ENCODE results near the gene TCAP. TPM values are rescaled to one million over a fixed set of nuclear protein-coding genes. Genes with fewer than 3 reads are reported as not detected.

The TCAP gene
- total RNA-seq, 1 donor: 0.36 TPM

GRCh38 chr17:39676198-39676819 lies 11.2 kb downstream of the TCAP start:
- no peak overlapping the region for H3K4me3 ChIP-seq (ENCODE audit: insufficient read depth, low read length)
- H3K4me2 ChIP-seq (ENCODE audit: insufficient read depth, low read length): no peak overlapping the region
- no peak overlapping the region for H2AFZ ChIP-seq (ENCODE audit: low read length)
- no peak overlapping the region for H3K27ac ChIP-seq (ENCODE audit: low read depth, low read length)
- no peaks in the 10 kb centered on the region for H3K4me1 ChIP-seq (ENCODE audit: insufficient read depth, low read length)
- DNase-seq (ENCODE audit: insufficient read length, low spot score, missing footprints): peak; percentile 81
- no peaks in the 10 kb centered on the region for H3K79me2 ChIP-seq (ENCODE audit: insufficient read depth, low read length)
- H4K20me1 ChIP-seq (ENCODE audit: insufficient read depth, low read length): peaks cover 8% of the 10 kb centered on the region
- TF ChIP-seq CTCF (IDR thresholded peaks at IDR 0.05; ENCODE audit: extremely low read depth, low read depth, low read length): no peak
- no peaks in the 10 kb centered on the region for H3K9me3 ChIP-seq (ENCODE audit: low read depth, low read length)
- H3K36me3 ChIP-seq (ENCODE audit: insufficient read depth, low read length): no peaks in the 10 kb centered on the region
- peaks cover 8% of the 10 kb centered on the region for H3K27me3 ChIP-seq (ENCODE audit: insufficient read depth, low read length)

- no peaks in the 10 kb centered on the region for H3K79me2 ChIP-seq (ENCODE audit: insufficient read depth, low read length)
- peaks cover under 1% of the 10 kb centered on the region for H3K27me3 ChIP-seq (ENCODE audit: insufficient read depth, low read length)
- no peaks in the 10 kb centered on the region for H3K9me3 ChIP-seq (ENCODE audit: low read depth, low read length)
- no peak for TF ChIP-seq CTCF (IDR thresholded peaks at IDR 0.05; ENCODE audit: extremely low read depth, low read depth, low read length)
- no peak overlapping the region for H3K27ac ChIP-seq (ENCODE audit: low read depth, low read length)
- H3K4me3 ChIP-seq (ENCODE audit: insufficient read depth, low read length): no peak overlapping the region
- no peaks in the 10 kb centered on the region for H3K36me3 ChIP-seq (ENCODE audit: insufficient read depth, low read length)
- no peak overlapping the region for H2AFZ ChIP-seq (ENCODE audit: low read length)
- no peak overlapping the region for H3K4me2 ChIP-seq (ENCODE audit: insufficient read depth, low read length)
- peak; percentile 73 for DNase-seq (ENCODE audit: insufficient read length, low spot score, missing footprints)
- H3K4me1 ChIP-seq (ENCODE audit: insufficient read depth, low read length): no peaks in the 10 kb centered on the region
- peaks cover 8% of the 10 kb centered on the region for H4K20me1 ChIP-seq (ENCODE audit: insufficient read depth, low read length)
Measured at GRCh38 chr17:39677072-39677471, 11.9 kb downstream of the TCAP start.

- no peak overlapping the region for H3K4me2 ChIP-seq (ENCODE audit: insufficient read depth, low read length)
- peak; percentile 52 for DNase-seq (ENCODE audit: insufficient read length, low spot score, missing footprints)
- no peak overlapping the region for H3K27ac ChIP-seq (ENCODE audit: low read depth, low read length)
Measured at GRCh38 chr17:39677542-39678339, 12.6 kb downstream of the TCAP start.

More at GRCh38 chr17:39677542-39678339, 12.6 kb downstream of the TCAP start:
- no peaks in the 10 kb centered on the region for H3K79me2 ChIP-seq (ENCODE audit: insufficient read depth, low read length)
- H3K4me1 ChIP-seq (ENCODE audit: insufficient read depth, low read length): no peaks in the 10 kb centered on the region
- peaks cover 8% of the 10 kb centered on the region for H4K20me1 ChIP-seq (ENCODE audit: insufficient read depth, low read length)
- no peaks in the 10 kb centered on the region for H3K36me3 ChIP-seq (ENCODE audit: insufficient read depth, low read length)
- no peaks in the 10 kb centered on the region for H3K9me3 ChIP-seq (ENCODE audit: low read depth, low read length)
- H3K27me3 ChIP-seq (ENCODE audit: insufficient read depth, low read length): no peaks in the 10 kb centered on the region
- H2AFZ ChIP-seq (ENCODE audit: low read length): no peak overlapping the region
- no peak overlapping the region for H3K4me3 ChIP-seq (ENCODE audit: insufficient read depth, low read length)
- TF ChIP-seq CTCF (IDR thresholded peaks at IDR 0.05; ENCODE audit: extremely low read depth, low read depth, low read length): no peak
